ENCODE results near the gene DCHS1. TPM values are rescaled to one million over a fixed set of nuclear protein-coding genes. Genes with fewer than 3 reads are reported as not detected.
A peak's percentile ranks its signal among the peaks of the same experiment; 100 is the strongest.

DCHS1 gene
- total and polyA plus RNA-seq, 9 of the 15 experiments (the other 6 are each of a cell fraction or from before 2014, with no cell fraction given): 0.04 to 0.49 (median 0.14) TPM; not detected in 2

DNA sequence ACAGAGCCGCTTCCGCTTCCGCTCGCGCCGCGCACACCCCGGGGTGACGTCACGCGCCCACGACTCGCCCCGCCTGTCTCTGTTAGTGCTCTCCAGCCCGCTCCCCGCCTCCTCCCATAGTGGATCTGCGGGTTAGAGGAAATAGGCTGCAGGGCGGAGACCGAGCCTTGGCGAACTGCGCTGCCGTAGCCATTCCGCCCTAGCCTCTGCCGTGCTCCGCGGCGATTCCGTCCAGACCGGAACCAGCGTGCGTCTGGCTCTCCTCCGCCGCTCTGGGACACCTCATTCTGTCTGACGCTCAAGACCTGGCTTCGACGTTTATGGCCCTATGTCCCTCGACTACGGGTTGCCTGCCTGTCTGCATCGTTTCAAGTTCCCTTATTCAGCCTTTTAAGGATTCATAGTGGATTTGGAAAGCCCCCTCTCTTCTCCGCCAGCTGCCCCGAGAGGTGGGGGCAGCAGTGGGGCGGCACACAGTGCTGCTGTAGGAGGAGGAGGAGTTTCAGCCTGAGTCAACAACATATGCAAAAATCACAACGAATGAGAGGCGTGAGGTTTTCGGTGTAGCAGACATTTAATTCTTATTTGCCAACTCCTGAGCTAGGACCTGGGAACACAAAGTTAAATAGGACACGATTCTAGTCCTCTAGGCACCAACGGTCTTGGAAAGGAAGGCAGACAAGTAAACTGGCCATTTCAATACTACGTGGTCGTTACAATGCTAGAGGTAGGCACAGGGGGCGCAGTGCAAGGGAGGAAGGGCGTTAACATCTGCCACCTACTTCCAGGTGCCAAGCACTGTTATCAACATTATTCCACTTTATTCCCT lies 43.2 kb downstream of the DCHS1 start, which contains the start of gene TAF10 (continued):
- TF ChIP-seq ZFP30 (CRISPR knock-in tag; IDR thresholded peaks at IDR 0.05; ENCODE audit: borderline replicate concordance) (no peak), GABPB1 (CRISPR knock-in tag; IDR thresholded peaks at IDR 0.05) (peak; percentile 91), PTTG1 (tag; IDR thresholded peaks at IDR 0.05; ENCODE audit: low read depth) (no peak), ZNF165 (CRISPR knock-in tag; IDR thresholded peaks at IDR 0.05; ENCODE audit: borderline replicate concordance) (no peak), FOXJ2 (tag; IDR thresholded peaks at IDR 0.05) (no peak), TOE1 (IDR thresholded peaks at IDR 0.05; ENCODE audit: borderline replicate concordance) (peak; percentile 70), TOE1 (CRISPR knock-in tag; IDR thresholded peaks at IDR 0.05; ENCODE audit: borderline replicate concordance, low read depth) (peak; percentile 39; the same call in 1 of the 2 replicates), ZNF586 (CRISPR knock-in tag; conservative IDR thresholded peaks at IDR 0.05) (no peak), PYGO2 (tag; IDR thresholded peaks at IDR 0.05) (no peak), RAD51 (IDR thresholded peaks at IDR 0.05; ENCODE audit: borderline replicate concordance, low read depth) (no peak), XRCC4 (IDR thresholded peaks at IDR 0.05; ENCODE audit: extremely low read depth, insufficient read depth, insufficient read length) (no peak), ADNP (tag; IDR thresholded peaks at IDR 0.05) (no peak), SAFB (IDR thresholded peaks at IDR 0.05; ENCODE audit: borderline replicate concordance, low read depth, low read length) (no peak), POLR3G (IDR thresholded peaks at IDR 0.05; ENCODE audit: extremely low read depth, insufficient read length, insufficient replicate concordance) (no peak), SNRNP70 (optimal IDR thresholded peaks at IDR 0.05; ENCODE audit: low read depth, low read length) (no peak)
- TF ChIP-seq, protein P1, sequence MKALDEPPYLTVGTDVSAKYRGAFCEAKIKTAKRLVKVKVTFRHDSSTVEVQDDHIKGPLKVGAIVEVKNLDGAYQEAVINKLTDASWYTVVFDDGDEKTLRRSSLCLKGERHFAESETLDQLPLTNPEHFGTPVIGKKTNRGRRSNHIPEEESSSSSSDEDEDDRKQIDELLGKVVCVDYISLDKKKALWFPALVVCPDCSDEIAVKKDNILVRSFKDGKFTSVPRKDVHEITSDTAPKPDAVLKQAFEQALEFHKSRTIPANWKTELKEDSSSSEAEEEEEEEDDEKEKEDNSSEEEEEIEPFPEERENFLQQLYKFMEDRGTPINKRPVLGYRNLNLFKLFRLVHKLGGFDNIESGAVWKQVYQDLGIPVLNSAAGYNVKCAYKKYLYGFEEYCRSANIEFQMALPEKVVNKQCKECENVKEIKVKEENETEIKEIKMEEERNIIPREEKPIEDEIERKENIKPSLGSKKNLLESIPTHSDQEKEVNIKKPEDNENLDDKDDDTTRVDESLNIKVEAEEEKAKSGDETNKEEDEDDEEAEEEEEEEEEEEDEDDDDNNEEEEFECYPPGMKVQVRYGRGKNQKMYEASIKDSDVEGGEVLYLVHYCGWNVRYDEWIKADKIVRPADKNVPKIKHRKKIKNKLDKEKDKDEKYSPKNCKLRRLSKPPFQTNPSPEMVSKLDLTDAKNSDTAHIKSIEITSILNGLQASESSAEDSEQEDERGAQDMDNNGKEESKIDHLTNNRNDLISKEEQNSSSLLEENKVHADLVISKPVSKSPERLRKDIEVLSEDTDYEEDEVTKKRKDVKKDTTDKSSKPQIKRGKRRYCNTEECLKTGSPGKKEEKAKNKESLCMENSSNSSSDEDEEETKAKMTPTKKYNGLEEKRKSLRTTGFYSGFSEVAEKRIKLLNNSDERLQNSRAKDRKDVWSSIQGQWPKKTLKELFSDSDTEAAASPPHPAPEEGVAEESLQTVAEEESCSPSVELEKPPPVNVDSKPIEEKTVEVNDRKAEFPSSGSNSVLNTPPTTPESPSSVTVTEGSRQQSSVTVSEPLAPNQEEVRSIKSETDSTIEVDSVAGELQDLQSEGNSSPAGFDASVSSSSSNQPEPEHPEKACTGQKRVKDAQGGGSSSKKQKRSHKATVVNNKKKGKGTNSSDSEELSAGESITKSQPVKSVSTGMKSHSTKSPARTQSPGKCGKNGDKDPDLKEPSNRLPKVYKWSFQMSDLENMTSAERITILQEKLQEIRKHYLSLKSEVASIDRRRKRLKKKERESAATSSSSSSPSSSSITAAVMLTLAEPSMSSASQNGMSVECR (CRISPR knock-in tag; IDR thresholded peaks at IDR 0.05): peak; percentile 79; the same call in 1 of the 2 replicates
- TF ChIP-seq, protein P2, sequence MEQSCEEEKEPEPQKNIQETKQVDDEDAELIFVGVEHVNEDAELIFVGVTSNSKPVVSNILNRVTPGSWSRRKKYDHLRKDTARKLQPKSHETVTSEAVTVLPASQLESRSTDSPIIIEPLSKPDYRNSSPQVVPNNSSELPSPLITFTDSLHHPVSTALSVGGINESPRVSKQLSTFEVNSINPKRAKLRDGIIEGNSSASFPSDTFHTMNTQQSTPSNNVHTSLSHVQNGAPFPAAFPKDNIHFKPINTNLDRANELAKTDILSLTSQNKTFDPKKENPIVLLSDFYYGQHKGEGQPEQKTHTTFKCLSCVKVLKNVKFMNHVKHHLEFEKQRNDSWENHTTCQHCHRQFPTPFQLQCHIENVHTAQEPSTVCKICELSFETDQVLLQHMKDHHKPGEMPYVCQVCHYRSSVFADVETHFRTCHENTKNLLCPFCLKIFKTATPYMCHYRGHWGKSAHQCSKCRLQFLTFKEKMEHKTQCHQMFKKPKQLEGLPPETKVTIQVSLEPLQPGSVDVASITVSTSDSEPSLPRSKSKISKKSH (CRISPR knock-in tag; IDR thresholded peaks at IDR 0.05): no peak
- TF ChIP-seq, protein P3, sequence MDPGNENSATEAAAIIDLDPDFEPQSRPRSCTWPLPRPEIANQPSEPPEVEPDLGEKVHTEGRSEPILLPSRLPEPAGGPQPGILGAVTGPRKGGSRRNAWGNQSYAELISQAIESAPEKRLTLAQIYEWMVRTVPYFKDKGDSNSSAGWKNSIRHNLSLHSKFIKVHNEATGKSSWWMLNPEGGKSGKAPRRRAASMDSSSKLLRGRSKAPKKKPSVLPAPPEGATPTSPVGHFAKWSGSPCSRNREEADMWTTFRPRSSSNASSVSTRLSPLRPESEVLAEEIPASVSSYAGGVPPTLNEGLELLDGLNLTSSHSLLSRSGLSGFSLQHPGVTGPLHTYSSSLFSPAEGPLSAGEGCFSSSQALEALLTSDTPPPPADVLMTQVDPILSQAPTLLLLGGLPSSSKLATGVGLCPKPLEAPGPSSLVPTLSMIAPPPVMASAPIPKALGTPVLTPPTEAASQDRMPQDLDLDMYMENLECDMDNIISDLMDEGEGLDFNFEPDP (CRISPR knock-in tag; IDR thresholded peaks at IDR 0.05): no peak
- TF ChIP-seq, protein P4, sequence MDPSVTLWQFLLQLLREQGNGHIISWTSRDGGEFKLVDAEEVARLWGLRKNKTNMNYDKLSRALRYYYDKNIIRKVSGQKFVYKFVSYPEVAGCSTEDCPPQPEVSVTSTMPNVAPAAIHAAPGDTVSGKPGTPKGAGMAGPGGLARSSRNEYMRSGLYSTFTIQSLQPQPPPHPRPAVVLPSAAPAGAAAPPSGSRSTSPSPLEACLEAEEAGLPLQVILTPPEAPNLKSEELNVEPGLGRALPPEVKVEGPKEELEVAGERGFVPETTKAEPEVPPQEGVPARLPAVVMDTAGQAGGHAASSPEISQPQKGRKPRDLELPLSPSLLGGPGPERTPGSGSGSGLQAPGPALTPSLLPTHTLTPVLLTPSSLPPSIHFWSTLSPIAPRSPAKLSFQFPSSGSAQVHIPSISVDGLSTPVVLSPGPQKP (CRISPR knock-in tag; IDR thresholded peaks at IDR 0.05): no peak

Data from K562 (cell line).